Measurements from ENCODE around the gene PARK7.

DNA sequence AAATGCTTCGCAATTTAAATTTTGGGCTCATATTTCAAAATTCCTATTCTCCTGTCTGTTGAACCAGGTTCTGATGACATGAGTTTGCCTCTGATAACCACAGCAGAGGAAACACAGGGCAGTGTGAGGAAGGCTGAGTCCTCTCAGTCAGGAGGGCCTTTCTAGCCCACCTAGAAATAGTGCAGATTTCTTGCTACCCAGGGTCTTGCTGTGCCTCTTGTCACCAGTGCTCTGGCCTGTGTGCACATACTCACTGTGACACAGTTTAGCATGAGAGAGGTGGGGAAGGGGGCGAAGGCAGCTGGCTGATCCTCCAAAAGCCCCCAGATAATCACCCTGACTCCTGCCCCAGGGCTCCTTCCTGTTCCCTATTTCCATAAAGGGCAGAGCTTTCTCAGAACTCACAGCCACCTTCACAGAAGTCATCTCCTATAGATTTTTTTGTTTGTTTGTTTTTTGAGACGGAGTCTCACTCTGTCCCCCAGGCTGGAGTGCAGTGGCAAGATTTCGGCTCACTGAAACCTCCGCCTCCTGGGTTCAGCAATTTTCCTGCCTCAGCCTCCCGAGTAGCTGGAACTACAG, 40.9 kb downstream of the PARK7 start:
- TF ChIP-seq, protein P1, sequence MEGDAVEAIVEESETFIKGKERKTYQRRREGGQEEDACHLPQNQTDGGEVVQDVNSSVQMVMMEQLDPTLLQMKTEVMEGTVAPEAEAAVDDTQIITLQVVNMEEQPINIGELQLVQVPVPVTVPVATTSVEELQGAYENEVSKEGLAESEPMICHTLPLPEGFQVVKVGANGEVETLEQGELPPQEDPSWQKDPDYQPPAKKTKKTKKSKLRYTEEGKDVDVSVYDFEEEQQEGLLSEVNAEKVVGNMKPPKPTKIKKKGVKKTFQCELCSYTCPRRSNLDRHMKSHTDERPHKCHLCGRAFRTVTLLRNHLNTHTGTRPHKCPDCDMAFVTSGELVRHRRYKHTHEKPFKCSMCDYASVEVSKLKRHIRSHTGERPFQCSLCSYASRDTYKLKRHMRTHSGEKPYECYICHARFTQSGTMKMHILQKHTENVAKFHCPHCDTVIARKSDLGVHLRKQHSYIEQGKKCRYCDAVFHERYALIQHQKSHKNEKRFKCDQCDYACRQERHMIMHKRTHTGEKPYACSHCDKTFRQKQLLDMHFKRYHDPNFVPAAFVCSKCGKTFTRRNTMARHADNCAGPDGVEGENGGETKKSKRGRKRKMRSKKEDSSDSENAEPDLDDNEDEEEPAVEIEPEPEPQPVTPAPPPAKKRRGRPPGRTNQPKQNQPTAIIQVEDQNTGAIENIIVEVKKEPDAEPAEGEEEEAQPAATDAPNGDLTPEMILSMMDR (IDR thresholded peaks at IDR 0.05; ENCODE audit: low read depth, low read length, poor library complexity, severe bottlenecking), result no peak
- TF ChIP-seq EZH2phosphoT487 (IDR thresholded peaks at IDR 0.05; ENCODE audit: borderline replicate concordance, low read length), result no peak

Measured in DOHH2 (cell line).